Motor neuron (in vitro differentiated cells): Measurements from ENCODE around the gene OR2W1. TPM values are rescaled to one million over a fixed set of nuclear protein-coding genes. Genes with fewer than 3 reads are reported as not detected.

ENCODE experiments used
- ATAC-seq, 8 experiments: fragments of 200-7000 bp; cut with Tn5 transposase; replicated peaks in 6 of 8; 2 replicates each; pipeline ENCODE4 v1.8.0; 2021; ENCODE audit warnings: mild to moderate bottlenecking in 8 of 8, moderate library complexity in 8 of 8
- H3K27ac ChIP-seq, 2 donors: fragments of 250-450 bp; sonication (Bioruptor Pico); 2 replicates each; pipeline ENCODE4 v1.9.0; 2021; ENCODE audit warnings: antibody characterized with exemption in 2 of 2, mild to moderate bottlenecking in 2 of 2, moderate library complexity in 1 of 2
- H3K4me1 ChIP-seq, 2 donors: fragments of 250-450 bp; sonication (Bioruptor Pico); replicated peaks in 1 of 2; 2 replicates each; pipeline ENCODE4 v1.6.1; 2021; ENCODE audit warnings: antibody characterized with exemption in 2 of 2, mild to moderate bottlenecking in 2 of 2, moderate library complexity in 1 of 2
- H3K4me3 ChIP-seq, 5 donors: fragments of 250-450 bp; sonication (Bioruptor Pico); 2 replicates each; pipeline ENCODE4 v1.9.0; 2021; ENCODE audit warnings: antibody characterized with exemption in 5 of 5, mild to moderate bottlenecking in 5 of 5, moderate library complexity in 4 of 5
- WGBS, 10 experiments: fragments of 450-650 bp; shearing (Covaris generic); methylation state at CpG; one replicate each; pipeline ENCODE4 v1.0.0; 2022; 5-methylcytosine and 5-hydroxymethylcytosine counted together
- in situ Hi-C, 9 experiments: fragments of 400-800 bp; cut with MboI; loops; one replicate each; pipeline ENCODE4 v1.15.0; 2021; ENCODE audit warnings: low sequenced_read_pairs in 9 of 9, low pct_unique_long_range_greater_than_20kb in 2 of 9; ENCODE audit not compliant: unreplicated experiment in 9 of 9
- total RNA-seq, 8 experiments: library from RNA; unstranded; fragments of 300-600 nt; gene quantifications; 2 replicates each; pipeline versions ENCODE4 v1.2.3 to v1.2.4, GENCODE V29; 2022

The OR2W1 gene, protein sequence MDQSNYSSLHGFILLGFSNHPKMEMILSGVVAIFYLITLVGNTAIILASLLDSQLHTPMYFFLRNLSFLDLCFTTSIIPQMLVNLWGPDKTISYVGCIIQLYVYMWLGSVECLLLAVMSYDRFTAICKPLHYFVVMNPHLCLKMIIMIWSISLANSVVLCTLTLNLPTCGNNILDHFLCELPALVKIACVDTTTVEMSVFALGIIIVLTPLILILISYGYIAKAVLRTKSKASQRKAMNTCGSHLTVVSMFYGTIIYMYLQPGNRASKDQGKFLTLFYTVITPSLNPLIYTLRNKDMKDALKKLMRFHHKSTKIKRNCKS
- total RNA-seq: under 1 TPM in 1 of 8 experiments, not detected in 7; 0.28 TPM

- Histone ChIP-seq H3K4me1 (no peaks in the 10 kb centered on the region), H3K4me3 (no peak within 1 kb of the TSS), H3K27ac (no peak within 1 kb of the TSS)
- WGBS, 10 experiments: 0 to 90% (median 50%) methylated on average over 1 of the region's 1 CpG; no CpG with 5 or more reads in 1 of the 10 experiments
- in situ Hi-C loops: loop anchor here in 2 of 9 experiments (25.0 kb wide), 2 partner anchors 92 to 358 kb away; no protein-coding TSS in a partner anchor
- no peak for ATAC-seq
Observed at GRCh38 chr6:29045075-29045474, at the start of gene OR2W1. OR2W1 (minus strand) TSS chr6:29045175; CDS start chr6:29045175, 0 bp downstream.

DNA sequence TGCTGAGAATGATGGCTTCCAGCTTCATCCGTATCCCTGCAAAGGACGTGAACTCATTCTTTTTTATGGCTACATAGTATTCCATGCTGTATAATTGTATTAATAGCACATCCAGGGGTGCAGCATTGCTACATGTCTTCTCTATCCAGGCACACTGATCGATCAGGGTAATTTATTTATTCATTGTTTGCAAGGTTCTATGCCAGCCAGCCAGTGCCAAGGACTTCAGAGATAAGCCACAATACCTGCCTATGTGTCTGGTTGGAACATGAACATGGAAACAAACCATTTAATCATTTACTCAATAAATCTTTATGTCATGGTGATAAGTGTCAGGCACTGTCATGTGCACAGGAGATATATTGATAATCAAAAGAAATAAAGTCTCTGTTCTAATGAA is 48.0 kb upstream of the OR2W1 start:
- WGBS, 10 experiments: 0 to 100% (median 60%) methylated on average over 1 of the region's 3 CpGs; no CpG with 5 or more reads in 3 of the 10 experiments
- no peak for ATAC-seq
- in situ Hi-C loops: no loop called here

DNA sequence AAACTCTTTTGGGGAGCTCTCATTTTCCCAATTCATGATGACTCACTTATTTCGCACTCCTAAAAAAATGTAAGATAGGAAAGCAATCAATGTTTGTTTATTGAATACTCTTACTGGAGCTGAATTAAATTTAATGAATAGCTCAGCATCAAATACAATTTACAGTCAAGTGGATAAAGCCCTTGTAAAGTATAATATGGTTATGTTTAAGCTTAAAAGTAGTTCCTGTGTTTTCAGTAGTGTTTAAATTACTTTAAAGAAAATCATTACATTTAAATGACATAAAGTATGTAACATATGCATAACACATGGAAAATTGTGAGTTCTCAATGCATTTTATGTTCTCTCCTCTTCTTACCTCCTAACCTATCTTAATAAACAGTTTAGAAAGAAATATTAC is 42.2 kb upstream of the OR2W1 start, which contains the start of gene OR2B3:
Gene OR2B3 (minus strand): TSS at position 101 of the 400 bp plus-strand sequence. CDS start 65 bp downstream, at position 36.
- Histone ChIP-seq H3K27ac (no peak within 1 kb of the TSS), H3K4me3 (no peak within 1 kb of the TSS), H3K4me1 (no peaks in the 10 kb centered on the region)
- ATAC-seq: no peak
- in situ Hi-C loops: no loop called here
- WGBS, 10 experiments: 0 to 100% (median 56%) methylated on average over 1 of the region's 1 CpG; no CpG with 5 or more reads in 1 of the 10 experiments

More for the DNA sequence above, 48.0 kb upstream of the OR2W1 start:
- Histone ChIP-seq H3K27ac (no peak overlapping the region), H3K4me1 (no peaks in the 10 kb centered on the region), H3K4me3 (no peak overlapping the region)

DNA sequence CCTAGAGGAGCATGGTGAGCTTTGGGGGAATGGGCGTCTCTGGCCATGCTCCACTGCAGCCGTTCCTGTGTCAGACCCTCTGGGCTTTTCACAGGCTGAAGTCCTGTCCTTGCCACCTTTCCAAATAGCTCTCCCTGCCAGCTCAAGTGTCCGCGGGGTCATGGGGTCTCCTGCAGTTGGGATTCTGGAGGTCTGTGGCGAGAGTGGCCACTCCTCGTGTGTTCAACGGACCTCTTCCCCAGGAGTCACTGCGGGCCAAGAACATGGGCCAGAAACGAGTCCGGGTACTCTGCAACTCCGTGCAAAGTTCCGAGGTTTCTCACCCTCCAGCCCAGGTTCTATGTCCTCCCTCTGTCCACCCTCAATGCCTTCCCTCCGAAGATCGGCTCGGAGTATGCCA is 37.5 kb upstream of the OR2W1 start:
- Histone ChIP-seq H3K27ac (no peak overlapping the region), H3K4me1 (no peaks in the 10 kb centered on the region), H3K4me3 (no peak overlapping the region)
- ATAC-seq: no peak
- 39 to 100% (median 90%) methylated on average over 2 to 8 of the region's 15 CpGs; no CpG with 5 or more reads in 4 of the 10 experiments for WGBS, 10 experiments
- in situ Hi-C loops: no loop called here

- Histone ChIP-seq H3K27ac (no peak overlapping the region), H3K4me3 (no peak overlapping the region), H3K4me1 (no peaks in the 10 kb centered on the region)
- in situ Hi-C loops: no loop called here
- ATAC-seq: no peak
Observed at GRCh38 chr6:29081312-29081711, 36.3 kb upstream of the OR2W1 start.

- Histone ChIP-seq H3K4me3 (no peak overlapping the region), H3K27ac (no peak overlapping the region), H3K4me1 (no peaks in the 10 kb centered on the region)
- 0 to 100% (median 63%) methylated on average over 1 of the region's 1 CpG; no CpG with 5 or more reads in 1 of the 10 experiments for WGBS, 10 experiments
- ATAC-seq: no peak
- in situ Hi-C loops: no loop called here
Observed at GRCh38 chr6:29079203-29079602, 34.2 kb upstream of the OR2W1 start.

DNA sequence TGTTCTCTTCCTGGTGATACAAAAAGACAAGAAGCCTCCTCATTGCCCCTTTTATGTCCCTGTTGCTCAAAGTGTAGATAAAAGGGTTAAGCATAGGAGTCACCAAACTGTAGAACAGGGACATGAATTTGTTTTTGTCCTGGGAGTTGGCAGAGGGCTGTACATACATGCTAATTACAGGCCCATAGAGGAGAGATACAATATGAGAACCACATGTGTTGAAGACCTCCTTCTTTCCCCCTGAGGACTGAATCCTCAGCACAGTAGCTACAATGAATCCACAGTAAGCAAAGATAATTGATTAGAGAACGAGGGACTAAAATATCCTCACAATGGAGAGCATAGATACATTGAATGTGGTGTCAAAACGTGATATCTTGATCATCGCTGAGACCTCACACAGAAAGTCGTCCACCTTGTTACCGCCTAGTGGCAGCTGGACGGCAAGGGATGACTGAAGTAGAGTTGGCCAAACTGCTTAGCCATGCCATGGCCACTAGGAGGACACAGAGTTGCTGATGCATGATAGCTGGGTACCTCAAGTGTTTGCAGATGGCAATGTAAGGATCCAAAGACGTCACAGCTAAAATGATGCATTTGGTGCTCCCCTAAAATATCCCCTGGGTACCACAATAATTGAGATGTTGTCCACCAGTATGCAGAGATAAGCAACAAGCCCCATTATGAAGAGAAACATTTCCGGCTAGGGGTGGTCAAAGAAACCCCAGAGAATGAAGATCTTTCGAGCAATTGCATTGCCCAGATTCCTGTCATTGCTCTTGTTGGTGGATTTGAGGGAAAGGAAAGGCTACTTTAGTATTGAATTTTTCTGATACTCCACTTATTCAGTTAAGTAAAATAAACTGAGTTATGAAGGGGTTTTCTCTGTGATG is 27.1 kb upstream of the OR2W1 start:
- Histone ChIP-seq H3K27ac (no peak overlapping the region), H3K4me3 (no peak overlapping the region), H3K4me1 (no peaks in the 10 kb centered on the region)
- in situ Hi-C loops: no loop called here
- 7 to 80% (median 37%) methylated on average over 2 to 8 of the region's 9 CpGs for WGBS, 10 experiments
- ATAC-seq: peak in 3 of 8 experiments; percentile 83 to 94 (median 84)

- no peak overlapping the region for H3K27ac ChIP-seq
- WGBS, 10 experiments: 28 to 96% (median 78%) methylated on average over 2 to 3 of the region's 3 CpGs; no CpG with 5 or more reads in 1 of the 10 experiments
- no peak overlapping the region for H3K4me3 ChIP-seq
- H3K4me1 ChIP-seq: no peaks in the 10 kb centered on the region
- ATAC-seq: no peak
- in situ Hi-C loops: no loop called here
Observed at GRCh38 chr6:29051680-29052079, 6.7 kb upstream of the OR2W1 start.

GRCh38 chr6:29035951-29036350 is 9.0 kb downstream of the OR2W1 start:
- Histone ChIP-seq H3K4me1 (no peaks in the 10 kb centered on the region), H3K4me3 (no peak overlapping the region), H3K27ac (no peak overlapping the region)
- ATAC-seq: no peak
- 81 to 100% (median 94%) methylated on average over 2 to 18 of the region's 24 CpGs; no CpG with 5 or more reads in 4 of the 10 experiments for WGBS, 10 experiments
- in situ Hi-C loops: loop anchor here in 2 of 9 experiments (25.0 kb wide), 2 partner anchors 101 to 349 kb away; no protein-coding TSS in a partner anchor

DNA sequence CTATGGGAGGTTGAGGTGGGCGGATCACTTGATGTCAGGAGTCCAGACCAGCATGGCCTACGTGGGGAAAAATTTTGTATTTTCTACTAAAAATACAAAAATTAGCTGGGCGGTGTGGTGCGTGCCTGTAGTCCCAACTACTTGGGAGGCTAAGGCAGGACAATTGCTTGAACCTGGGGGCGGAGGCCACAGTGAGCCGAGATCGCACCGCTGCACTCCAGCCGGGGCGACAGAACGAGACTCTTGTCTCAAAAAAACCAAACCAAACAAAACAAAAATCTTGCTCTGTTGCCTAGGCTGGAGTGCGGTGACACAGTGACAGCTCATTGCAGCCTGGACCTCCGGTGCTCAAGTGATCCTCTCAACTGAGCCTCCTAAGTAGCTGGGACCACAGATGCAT is 16.2 kb downstream of the OR2W1 start:
- Histone ChIP-seq H3K4me1 (no peaks in the 10 kb centered on the region), H3K4me3 (no peak overlapping the region), H3K27ac (no peak overlapping the region)
- ATAC-seq: no peak
- in situ Hi-C loops: loop anchor here in 2 of 9 experiments (25.0 kb wide), 2 partner anchors 108 to 342 kb away; no protein-coding TSS in a partner anchor
- 33 to 96% (median 75%) methylated on average over 2 to 10 of the region's 13 CpGs; no CpG with 5 or more reads in 2 of the 10 experiments for WGBS, 10 experiments

DNA sequence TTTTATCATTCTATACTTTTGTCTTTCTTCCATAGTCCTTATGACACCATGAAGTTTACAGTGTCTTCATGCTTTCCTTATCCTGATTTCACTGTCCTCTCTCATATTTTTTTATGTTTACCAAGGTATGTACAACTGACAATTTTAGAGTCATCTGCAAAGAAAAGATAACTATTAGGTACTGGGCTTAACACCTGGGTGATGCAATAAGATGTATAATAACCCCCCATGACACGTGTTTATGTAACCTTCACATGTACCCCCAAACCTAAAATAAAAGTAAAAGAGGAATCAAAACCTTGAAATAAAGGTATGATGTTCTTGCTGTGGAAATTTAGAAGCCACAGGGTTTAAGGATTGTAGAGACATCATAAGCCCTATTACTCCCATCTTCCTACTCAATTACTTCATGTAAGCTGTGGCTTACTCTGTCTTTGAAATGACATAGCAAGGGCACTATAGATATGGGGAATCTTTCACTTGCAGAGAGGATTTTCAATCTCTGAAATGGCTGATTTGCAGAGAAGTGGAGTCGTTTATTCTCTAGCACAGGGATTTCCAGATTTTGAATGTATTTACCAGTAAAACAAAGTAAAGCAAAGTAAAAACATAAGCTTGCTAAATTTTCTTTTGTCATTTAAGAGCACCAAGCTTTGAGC is 18.9 kb downstream of the OR2W1 start:
- no peak overlapping the region for H3K4me3 ChIP-seq
- H3K27ac ChIP-seq: no peak overlapping the region
- in situ Hi-C loops: loop anchor here in 2 of 9 experiments (25.0 kb wide), 2 partner anchors 111 to 339 kb away; no protein-coding TSS in a partner anchor
- H3K4me1 ChIP-seq: no peaks in the 10 kb centered on the region
- no peak for ATAC-seq
- WGBS, 10 experiments: 0 to 43% (median 28%) methylated on average over 1 to 2 of the region's 2 CpGs

- in situ Hi-C loops: loop anchor here in 5 of 9 experiments (25.0 kb wide), 2 partner anchors 184 to 334 kb away; no protein-coding TSS in a partner anchor
- Histone ChIP-seq H3K27ac (no peak overlapping the region), H3K4me3 (no peak overlapping the region), H3K4me1 (no peaks in the 10 kb centered on the region)
- ATAC-seq: no peak
- 0 to 69% (median 37%) methylated on average over 1 to 2 of the region's 2 CpGs for WGBS, 10 experiments
Observed at GRCh38 chr6:29021434-29021833, 23.5 kb downstream of the OR2W1 start.
